ENCODE data around the gene MT1HL1.

MT1HL1 gene

GRCh38 chr1:237012361-237012760, 8.1 kb upstream of the MT1HL1 start:
- Histone ChIP-seq H3K4me1 (ENCODE audit: insufficient read depth, low read length, severe bottlenecking) (no peaks in the 10 kb centered on the region), H3K27ac (ENCODE audit: low read depth, low read length, poor library complexity, severe bottlenecking) (no peak overlapping the region)
- TF ChIP-seq CTCF (IDR thresholded peaks at IDR 0.05; ENCODE audit: low read length) (no peak), EZH2 (IDR thresholded peaks at IDR 0.05; ENCODE audit: borderline replicate concordance, low read length) (no peak)

GRCh38 chr1:237011432-237011831, 7.2 kb upstream of the MT1HL1 start:
- Histone ChIP-seq H3K36me3 (ENCODE audit: insufficient read depth, low read length) (no peaks in the 10 kb centered on the region), H3K9me2 (ENCODE audit: low read depth, low read length) (no peaks in the 10 kb centered on the region), H3K9ac (ENCODE audit: low read length) (no peak overlapping the region), H3F3A (ENCODE audit: insufficient read depth, low read length) (no peaks in the 10 kb centered on the region), H3K4me3 (ENCODE audit: low read depth, low read length, poor library complexity, severe bottlenecking) (no peak overlapping the region), H2AFZ (ENCODE audit: low read length) (no peak overlapping the region), H3K4me1 (ENCODE audit: insufficient read depth, low read length, severe bottlenecking) (no peaks in the 10 kb centered on the region), H3K79me2 (ENCODE audit: insufficient read depth, low read length) (no peaks in the 10 kb centered on the region), H4K20me1 (ENCODE audit: insufficient read depth, low read length) (no peaks in the 10 kb centered on the region), H3K4me2 (ENCODE audit: low read length) (no peak overlapping the region), H3K27me3 (ENCODE audit: insufficient read depth, low read length) (no peaks in the 10 kb centered on the region), H3K9me3 (ENCODE audit: low read length) (no peaks in the 10 kb centered on the region), H3K27ac (ENCODE audit: low read depth, low read length, poor library complexity, severe bottlenecking) (no peak overlapping the region)
- no peak for TF ChIP-seq EZH2 (IDR thresholded peaks at IDR 0.05; ENCODE audit: borderline replicate concordance, low read length)
- no peak for TF ChIP-seq CTCF (IDR thresholded peaks at IDR 0.05; ENCODE audit: low read length)

More at GRCh38 chr1:237012361-237012760, 8.1 kb upstream of the MT1HL1 start:
- H3K9me3 ChIP-seq (ENCODE audit: low read length), result no peaks in the 10 kb centered on the region
- no peaks in the 10 kb centered on the region for H3K9me2 ChIP-seq (ENCODE audit: low read depth, low read length)
- H2AFZ ChIP-seq (ENCODE audit: low read length), result no peak overlapping the region
- H4K20me1 ChIP-seq (ENCODE audit: insufficient read depth, low read length), result no peaks in the 10 kb centered on the region
- no peaks in the 10 kb centered on the region for H3F3A ChIP-seq (ENCODE audit: insufficient read depth, low read length)
- no peaks in the 10 kb centered on the region for H3K27me3 ChIP-seq (ENCODE audit: insufficient read depth, low read length)
- H3K4me3 ChIP-seq (ENCODE audit: low read depth, low read length, poor library complexity, severe bottlenecking), result no peak overlapping the region
- H3K4me2 ChIP-seq (ENCODE audit: low read length), result no peak overlapping the region
- no peak overlapping the region for H3K9ac ChIP-seq (ENCODE audit: low read length)
- no peaks in the 10 kb centered on the region for H3K79me2 ChIP-seq (ENCODE audit: insufficient read depth, low read length)
- H3K36me3 ChIP-seq (ENCODE audit: insufficient read depth, low read length), result no peaks in the 10 kb centered on the region

- Histone ChIP-seq H3K27me3 (ENCODE audit: insufficient read depth, low read length) (no peaks in the 10 kb centered on the region), H3K79me2 (ENCODE audit: insufficient read depth, low read length) (no peaks in the 10 kb centered on the region), H3K4me2 (ENCODE audit: low read length) (no peak overlapping the region), H3K9ac (ENCODE audit: low read length) (no peak overlapping the region), H3K36me3 (ENCODE audit: insufficient read depth, low read length) (no peaks in the 10 kb centered on the region), H3K9me3 (ENCODE audit: low read length) (no peaks in the 10 kb centered on the region), H3K9me2 (ENCODE audit: low read depth, low read length) (no peaks in the 10 kb centered on the region), H4K20me1 (ENCODE audit: insufficient read depth, low read length) (no peaks in the 10 kb centered on the region), H3K4me1 (ENCODE audit: insufficient read depth, low read length, severe bottlenecking) (no peaks in the 10 kb centered on the region), H3K4me3 (ENCODE audit: low read depth, low read length, poor library complexity, severe bottlenecking) (no peak overlapping the region), H2AFZ (ENCODE audit: low read length) (no peak overlapping the region), H3K27ac (ENCODE audit: low read depth, low read length, poor library complexity, severe bottlenecking) (no peak overlapping the region), H3F3A (ENCODE audit: insufficient read depth, low read length) (no peaks in the 10 kb centered on the region)
- no peak for TF ChIP-seq EZH2 (IDR thresholded peaks at IDR 0.05; ENCODE audit: borderline replicate concordance, low read length)
- TF ChIP-seq CTCF (IDR thresholded peaks at IDR 0.05; ENCODE audit: low read length), result no peak
Observed at GRCh38 chr1:237009611-237010010, 5.4 kb upstream of the MT1HL1 start.
